GM18505 (cell line): Measurements from ENCODE around the gene ZNF862.

ENCODE experiments used
- ATAC-seq: cut with Tn5 transposase; IDR thresholded peaks from one replicate; pipeline ENCODE4 v1.9.1; 2021; ENCODE audit not compliant: unreplicated experiment
- POLR2A ChIP-seq: IDR thresholded peaks from 4 replicates; pipeline ENCODE4 v1.6.1; 2011; ENCODE audit warnings: borderline replicate concordance; ENCODE audit not compliant: insufficient read depth, insufficient read length; ENCODE audit errors: extremely low read depth

ZNF862 gene

GRCh38 chr7:149873074-149873969 is 35.1 kb downstream of the ZNF862 start, which contains the start of gene ATP6V0E2:
Gene ATP6V0E2, plus strand, starts transcription at chr7:149873969. Its CDS starts 97 bp downstream, at chr7:149874066.
- TF ChIP-seq POLR2A = no peak
- ATAC-seq = peak; percentile 92

- peak; percentile 17 for ATAC-seq
These were observed 35.9 kb downstream of the ZNF862 start for GRCh38 chr7:149873970-149874643.

GRCh38 chr7:149874644-149875028 is 36.5 kb downstream of the ZNF862 start:
- TF ChIP-seq POLR2A = no peak
- no peak for ATAC-seq

More at GRCh38 chr7:149873970-149874643, 35.9 kb downstream of the ZNF862 start:
- peak; percentile 74 for TF ChIP-seq POLR2A

GRCh38 chr7:149875396-149875795 is 37.2 kb downstream of the ZNF862 start:
- TF ChIP-seq POLR2A = no peak
- ATAC-seq = no peak

- ATAC-seq = no peak
- no peak for TF ChIP-seq POLR2A
These were observed 39.8 kb downstream of the ZNF862 start for GRCh38 chr7:149877890-149878522.

- TF ChIP-seq POLR2A = no peak
- no peak for ATAC-seq
These were observed 40.3 kb downstream of the ZNF862 start for GRCh38 chr7:149878523-149878921.

GRCh38 chr7:149879271-149879743 is 41.1 kb downstream of the ZNF862 start:
- no peak for TF ChIP-seq POLR2A
- ATAC-seq = no peak

- no peak for ATAC-seq
- TF ChIP-seq POLR2A = no peak
These were observed 41.8 kb downstream of the ZNF862 start for GRCh38 chr7:149879766-149880637.

- no peak for TF ChIP-seq POLR2A
These were observed 42.6 kb downstream of the ZNF862 start for GRCh38 chr7:149880638-149881311.

GRCh38 chr7:149881328-149882247 is 43.4 kb downstream of the ZNF862 start:
- ATAC-seq = no peak
- no peak for TF ChIP-seq POLR2A

More at GRCh38 chr7:149880638-149881311, 42.6 kb downstream of the ZNF862 start:
- ATAC-seq = no peak

- ATAC-seq = no peak
- TF ChIP-seq POLR2A = no peak
These were observed 44.3 kb downstream of the ZNF862 start for GRCh38 chr7:149882248-149883047.

GRCh38 chr7:149883048-149883438 is 44.9 kb downstream of the ZNF862 start:
- ATAC-seq = no peak
- no peak for TF ChIP-seq POLR2A
